Measurements from ENCODE around the gene NOTCH3. TPM values are rescaled to one million over a fixed set of nuclear protein-coding genes. Genes with fewer than 3 reads are reported as not detected.

NOTCH3 gene
- total and polyA plus RNA-seq, 2 of the 8 experiments (the other 6 are each of a cell fraction or from before 2014, with no cell fraction given), result 37.5 to 107 TPM

- Histone ChIP-seq H3K56ac (replicated peaks; ENCODE audit: insufficient read length, low read depth, low read length) (no peak overlapping the region), H2BK5ac (ENCODE audit: low read depth, low read length) (no peak overlapping the region), H2BK15ac (ENCODE audit: low read length) (no peak overlapping the region), H3K27ac (ENCODE audit: low read depth, low read length) (no peak overlapping the region; the same call in 1 of the 2 replicates), H4K20me1 (replicated peaks in 1 of 2; ENCODE audit: control insufficient read depth in 1 of 2, insufficient read depth in 2 of 2, low read length in 2 of 2) (peaks cover 2 to 11% of the 10 kb centered on the region in 2 experiments), H3K79me1 (ENCODE audit: low read depth, low read length) (no peaks in the 10 kb centered on the region), H2AFZ (ENCODE audit: low read length) (no peak overlapping the region), H4K8ac (ENCODE audit: extremely low read depth, insufficient read depth, low read length) (no peak overlapping the region; the same call in 1 of the 2 replicates), H3K23ac (ENCODE audit: insufficient read length) (no peak overlapping the region), H3K9ac (replicated peaks in 1 of 4; ENCODE audit: extremely low read depth in 1 of 4, low read depth in 3 of 4, low read length in 3 of 4) (no peak overlapping the region), H2BK120ac (replicated peaks; ENCODE audit: low read depth, low read length) (no peak overlapping the region), H2BK20ac (ENCODE audit: low read length) (no peak overlapping the region), H3K4me1 (replicated peaks in 1 of 4; ENCODE audit: control insufficient read depth in 3 of 4, insufficient read depth in 4 of 4, low read length in 3 of 4) (peaks cover 0 to 3% (median 2%) of the 10 kb centered on the region in 4 experiments; a peak in 5 of 7 replicates), H3K79me2 (ENCODE audit: control insufficient read depth in 1 of 2, insufficient read depth in 2 of 2, low read length in 2 of 2) (peaks cover 0 to 3% of the 10 kb centered on the region in 2 experiments; a peak in 2 of 4 replicates), H2AK5ac (ENCODE audit: low read depth, low read length) (no peak overlapping the region), H3K4ac (replicated peaks; ENCODE audit: insufficient read length, low read depth, low read length) (no peak overlapping the region), H2BK12ac (ENCODE audit: low read depth, low read length) (no peak overlapping the region), H3K23me2 (ENCODE audit: low read depth, low read length) (peaks cover under 1% of the 10 kb centered on the region; the same call in 1 of the 2 replicates), H3K14ac (ENCODE audit: insufficient read length) (no peak overlapping the region), H4K91ac (replicated peaks; ENCODE audit: insufficient read length, low read length) (no peak overlapping the region), H3K18ac (ENCODE audit: extremely low read depth, low read length) (no peak overlapping the region), H3K4me3 (ENCODE audit: extremely low read depth in 1 of 4, insufficient read depth in 2 of 4, low read depth in 3 of 4, low read length in 4 of 4) (no peak overlapping the region), H4K5ac (ENCODE audit: insufficient read length, low read depth, low read length) (no peak overlapping the region), H3K27me3 (replicated peaks in 1 of 4; ENCODE audit: control insufficient read depth in 3 of 4, extremely low read depth in 1 of 4, insufficient read depth in 3 of 4, low read length in 3 of 4) (no peaks in the 10 kb centered on the region), H3K36me3 (ENCODE audit: control insufficient read depth in 2 of 4, insufficient read depth in 4 of 4, low read length in 3 of 4) (peaks cover 28 to 75% (median 59%) of the 10 kb centered on the region in 4 experiments), H3K9me3 (ENCODE audit: insufficient read depth in 2 of 2, low read depth in 1 of 2, low read length in 1 of 2) (no peaks in the 10 kb centered on the region), H3K4me2 (ENCODE audit: insufficient read depth in 1 of 2, low read depth in 2 of 2, low read length in 2 of 2) (no peak overlapping the region)
- TF ChIP-seq SP2 (IDR thresholded peaks at IDR 0.05; ENCODE audit: low read length) (peak; percentile 9; the same call in 1 of the 2 replicates), TBP (IDR thresholded peaks at IDR 0.05; ENCODE audit: low read depth, low read length) (no peak), MAX (IDR thresholded peaks at IDR 0.05) (peak; percentile 42; the same call in 1 of the 2 replicates), SP4 (IDR thresholded peaks at IDR 0.05; ENCODE audit: low read length) (no peak), SP1 (IDR thresholded peaks at IDR 0.05; ENCODE audit: low read depth, low read length) (0 out of 2 replicates have a peak, but pooled peaks have one; percentile 27), CBX8 (IDR thresholded peaks at IDR 0.05; ENCODE audit: borderline replicate concordance, low read depth, low read length) (no peak), GABPA (IDR thresholded peaks at IDR 0.05; ENCODE audit: borderline replicate concordance, insufficient read depth, low read length) (peak; percentile 88), NANOG (IDR thresholded peaks at IDR 0.05; ENCODE audit: insufficient read depth, low read depth, low read length, poor library complexity, severe bottlenecking) (no peak), BCL11A (IDR thresholded peaks at IDR 0.05; ENCODE audit: low read depth in 2 of 2, low read length in 2 of 2) (no peak), SUZ12 (IDR thresholded peaks at IDR 0.05; ENCODE audit: low read length) (no peak), CHD1 (IDR thresholded peaks at IDR 0.05; ENCODE audit: low read depth, low read length) (no peak)
- ChIA-PET CTCF (ENCODE audit: partially characterized antibody) (interaction anchor here (0.9 to 4.5 kb wide), 7 partner anchors 9 to 84 kb away, joined by 3 to 37 read pairs (median 3); no protein-coding TSS in a partner anchor), POLR2A (ENCODE audit: partially characterized antibody) (interaction anchor here (0.7 to 7.9 kb wide), 10 partner anchors 10 to 266 kb away, joined by 3 to 67 read pairs (median 4); partner anchors contain the start of genes AKAP8 and EPHX3)
- FAIRE-seq (no peak), DNase-seq (ENCODE audit: low read depth in 1 of 2, low spot score in 2 of 2) (peak in 1 of 2 experiments; percentile 73)
- 95% methylated on average over 55 of the region's 58 CpGs; no CpG with 5 or more reads in 1 of the 2 experiments for whole genome bisulfite sequencing, 2 experiments (ENCODE audit: extremely low coverage in 1 of 2, insufficient coverage in 1 of 2, insufficient read length in 1 of 2, insufficient replicate concordance in 2 of 2, low coverage in 1 of 2, low lambda C conversion rate in 2 of 2, missing lambda C conversion rate in 1 of 2)
Observed at GRCh38 chr19:15113245-15114152, 87.3 kb downstream of the NOTCH3 start.

Data from H1 (cell line).